Thymus (tissue), 11 donors: ENCODE data around the gene N4BP2L2. TPM values are rescaled to one million over a fixed set of nuclear protein-coding genes. Genes with fewer than 3 reads are reported as not detected.

ENCODE experiments used
- DNase-seq, 9 donors: peaks; one replicate each; pipeline ENCODE4 v3.0.0-alpha.2; 2013; ENCODE audit warnings: low spot score in 9 of 9, low read depth in 6 of 9, missing footprints in 1 of 9
- H3K27ac ChIP-seq, 2 donors: one replicate each; pipeline ENCODE4 v1.5.1; 2013; ENCODE audit warnings: control low read depth in 1 of 2, low read depth in 1 of 2, low read length in 1 of 2, mild to moderate bottlenecking in 1 of 2, moderate library complexity in 1 of 2
- H3K27me3 ChIP-seq, 2 donors: one replicate each; pipeline ENCODE4 v1.5.1; 2013; ENCODE audit warnings: low read length in 1 of 2; ENCODE audit not compliant: control insufficient read depth in 2 of 2, insufficient read depth in 1 of 2
- H3K36me3 ChIP-seq, 2 donors: one replicate each; pipeline ENCODE4 v1.5.1; 2013; ENCODE audit warnings: low read length in 1 of 2, mild to moderate bottlenecking in 1 of 2, moderate library complexity in 1 of 2; ENCODE audit not compliant: control insufficient read depth in 2 of 2, insufficient read depth in 2 of 2
- H3K4me1 ChIP-seq, 2 donors: one replicate each; pipeline ENCODE4 v1.5.1; 2013; ENCODE audit warnings: low read length in 2 of 2; ENCODE audit not compliant: control insufficient read depth in 2 of 2, insufficient read depth in 2 of 2
- H3K4me3 ChIP-seq, 2 donors: one replicate each; pipeline ENCODE4 v1.5.1; 2013; ENCODE audit warnings: low read length in 2 of 2, control low read depth in 1 of 2, mild to moderate bottlenecking in 1 of 2
- H3K9me3 ChIP-seq, 2 donors: one replicate each; pipeline ENCODE4 v1.5.1; 2013; ENCODE audit warnings: low read length in 1 of 2, mild to moderate bottlenecking in 1 of 2; ENCODE audit not compliant: control insufficient read depth in 2 of 2, insufficient read depth in 1 of 2
- WGBS: extraction: QIAGEN DNeasy Blood & Tissue Kit; methylation state at CpG from one replicate; pipeline ENCODE4 v1.1.7; 2013; 5-methylcytosine and 5-hydroxymethylcytosine counted together
- polyA plus RNA-seq: library from polyadenylated mRNA; stranded (reverse); fragments of 200-250 nt; gene quantifications from one replicate; pipeline ENCODE4 v1.2.3, GENCODE V29; 2013
- total RNA-seq: library from RNA; stranded (reverse); fragments of 120-200 nt; gene quantifications from one replicate; pipeline ENCODE4 v1.2.4, GENCODE V29; 2013
- donor health status: healthy.

The N4BP2L2 gene
- total and polyA plus RNA-seq, 2 donors: 123 to 137 TPM

GRCh38 chr13:32390048-32390447, 148.5 kb downstream of the N4BP2L2 start:
- no peaks in the 10 kb centered on the region for H3K9me3 ChIP-seq

GRCh38 chr13:32385410-32385809, 153.2 kb downstream of the N4BP2L2 start:
- Histone ChIP-seq H3K27me3 (no peaks in the 10 kb centered on the region), H3K36me3 (peaks cover 0 to 13% of the 10 kb centered on the region in 2 donors), H3K27ac (no peak overlapping the region)

More at GRCh38 chr13:32390048-32390447, 148.5 kb downstream of the N4BP2L2 start:
- Histone ChIP-seq H3K27me3 (no peaks in the 10 kb centered on the region), H3K36me3 (peaks cover 0 to 3% of the 10 kb centered on the region in 2 donors), H3K4me1 (peaks cover 7 to 8% of the 10 kb centered on the region in 2 donors), H3K4me3 (no peak overlapping the region), H3K27ac (no peak overlapping the region)
- 23% methylated on average over 4 of the region's 4 CpGs for WGBS
- DNase-seq: peak in 2 of 9 donors; percentile 26 to 54

GRCh38 chr13:32384702-32385101, 153.9 kb downstream of the N4BP2L2 start:
- WGBS: 82% methylated on average over 2 of the region's 2 CpGs
- no peak for DNase-seq
- peaks cover 0 to 2% of the 10 kb centered on the region in 2 donors for H3K4me1 ChIP-seq

More at GRCh38 chr13:32385410-32385809, 153.2 kb downstream of the N4BP2L2 start:
- peak in 5 of 9 donors; percentile 10 to 54 (median 25) for DNase-seq
- Histone ChIP-seq H3K9me3 (no peaks in the 10 kb centered on the region), H3K4me3 (no peak overlapping the region), H3K4me1 (peaks cover 3 to 7% of the 10 kb centered on the region in 2 donors)

GRCh38 chr13:32383836-32384618, 154.6 kb downstream of the N4BP2L2 start:
- H3K9me3 ChIP-seq: no peaks in the 10 kb centered on the region
- WGBS: 92% methylated on average over 5 of the region's 5 CpGs
- no peaks in the 10 kb centered on the region for H3K27me3 ChIP-seq
- no peak overlapping the region for H3K4me3 ChIP-seq
- H3K27ac ChIP-seq: no peak overlapping the region
- H3K36me3 ChIP-seq: peaks cover 0 to 13% of the 10 kb centered on the region in 2 donors
- no peaks in the 10 kb centered on the region for H3K4me1 ChIP-seq
- DNase-seq: no peak

More at GRCh38 chr13:32384702-32385101, 153.9 kb downstream of the N4BP2L2 start:
- no peaks in the 10 kb centered on the region for H3K9me3 ChIP-seq
- peaks cover 0 to 13% of the 10 kb centered on the region in 2 donors for H3K36me3 ChIP-seq
- H3K27me3 ChIP-seq: no peaks in the 10 kb centered on the region
- H3K4me3 ChIP-seq: no peak overlapping the region
- H3K27ac ChIP-seq: no peak overlapping the region

Other genes with a start within 250 kb of the N4BP2L2 start
- gene ZAR1L, start 223.4 kb downstream of the N4BP2L2 start, total RNA-seq: not detected
- gene ZAR1L, start 223.4 kb downstream of the N4BP2L2 start, polyA plus RNA-seq: 0.07 TPM
- gene BRCA2, start 223.3 kb downstream of the N4BP2L2 start, total RNA-seq: 11.0 TPM
- 1.5 TPM for gene BRCA2, start 223.3 kb downstream of the N4BP2L2 start, polyA plus RNA-seq
- gene N4BP2L1, start 110.7 kb downstream of the N4BP2L2 start, total RNA-seq: 33.5 TPM
- 75.7 TPM for gene N4BP2L1, start 110.7 kb downstream of the N4BP2L2 start, polyA plus RNA-seq
- gene PDS5B, start 47.7 kb upstream of the N4BP2L2 start, total RNA-seq: 37.2 TPM
- 12.8 TPM for gene PDS5B, start 47.7 kb upstream of the N4BP2L2 start, polyA plus RNA-seq